NCI-H460 (cell line): ENCODE measurements around the gene L3MBTL3. TPM values are rescaled to one million over a fixed set of nuclear protein-coding genes. Genes with fewer than 3 reads are reported as not detected.

ENCODE experiments used
- DNase-seq: peaks from one replicate; pipeline ENCODE4 v3.0.0-alpha.2; 2016; ENCODE audit warnings: low read depth; ENCODE audit errors: extremely low read depth
- total RNA-seq: library from RNA; depleted of rRNA; stranded (reverse); fragments of >200 nt; shearing (Covaris generic); gene quantifications from 2 replicates; pipeline ENCODE4 v1.2.3, GENCODE V29; 2014

L3MBTL3 gene
- total RNA-seq, 1 experiment from 2014 or later = 4.9 TPM

DNA sequence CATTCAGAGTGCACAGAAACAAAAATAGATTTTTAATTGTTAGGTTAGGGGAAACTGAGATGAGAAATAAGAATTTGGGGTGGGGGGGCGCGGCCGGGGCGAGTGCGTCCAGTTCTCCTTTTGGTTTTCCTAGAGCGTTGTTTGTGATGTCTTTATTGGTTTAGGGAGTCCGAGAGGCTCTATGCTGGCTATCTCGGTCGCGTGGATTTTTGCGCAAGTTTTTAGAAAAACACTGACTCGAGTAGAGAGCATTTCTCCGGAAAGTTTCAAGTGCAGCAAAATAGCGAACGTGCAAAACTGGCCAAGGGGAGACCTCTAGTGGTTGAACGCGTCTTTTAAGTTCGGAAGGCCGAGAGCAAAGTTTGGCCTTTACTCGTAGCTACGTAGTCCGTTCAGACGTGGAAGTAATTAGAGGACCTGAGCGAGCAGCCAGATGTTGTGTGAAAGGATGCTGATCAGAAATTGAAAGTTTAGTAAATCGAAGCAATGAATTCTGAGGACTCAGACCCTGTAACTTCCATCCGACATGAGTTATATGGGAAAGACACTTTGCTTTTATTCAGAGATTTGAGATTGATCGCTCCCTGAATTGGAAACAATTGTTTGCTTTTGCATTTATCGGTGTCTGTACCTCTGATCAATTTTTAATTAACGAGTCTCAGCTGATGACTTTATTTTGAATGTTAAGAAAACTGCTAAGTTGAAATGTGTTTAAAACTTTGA is 2.7 kb downstream of the L3MBTL3 start:
- peak; percentile 75 for DNase-seq

DNA sequence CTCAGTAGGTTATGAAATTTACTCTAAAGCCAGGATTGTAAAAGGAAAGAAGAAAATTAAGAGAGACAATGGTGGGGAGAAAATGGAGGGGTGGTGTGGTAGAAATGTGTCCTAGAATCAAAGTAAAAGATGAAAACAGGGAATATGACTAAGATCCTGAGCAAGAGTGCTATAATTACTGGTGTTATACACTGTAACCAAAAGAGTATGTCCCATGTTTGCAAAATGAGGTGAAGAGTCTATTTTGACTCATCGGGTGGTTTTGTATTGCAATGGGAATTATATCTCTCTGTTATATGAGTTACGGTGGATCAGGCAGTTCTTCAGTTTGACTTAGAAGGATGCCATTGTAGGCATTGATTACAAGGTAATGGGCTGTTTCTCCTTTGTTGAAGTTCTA is 8.5 kb downstream of the L3MBTL3 start:
- no peak for DNase-seq

DNA sequence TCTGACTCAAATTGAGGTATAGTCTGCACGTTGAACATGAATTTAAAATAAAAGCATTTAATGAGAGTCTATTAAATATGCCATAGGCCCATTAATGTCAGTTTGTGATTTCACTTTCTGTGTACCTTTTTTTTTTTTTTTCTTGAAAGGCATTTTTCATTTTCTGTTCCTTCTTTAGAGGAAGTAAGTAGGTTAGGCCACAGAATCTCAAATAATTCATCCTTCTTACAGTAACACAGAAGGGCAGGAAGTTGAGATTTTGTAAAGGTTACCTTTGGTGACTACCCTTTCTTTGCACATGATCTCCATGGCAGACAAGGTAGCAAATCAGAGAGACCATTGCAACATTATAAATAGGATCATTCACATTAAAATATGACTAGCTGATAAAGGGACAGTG is 9.6 kb downstream of the L3MBTL3 start:
- DNase-seq = no peak

DNA sequence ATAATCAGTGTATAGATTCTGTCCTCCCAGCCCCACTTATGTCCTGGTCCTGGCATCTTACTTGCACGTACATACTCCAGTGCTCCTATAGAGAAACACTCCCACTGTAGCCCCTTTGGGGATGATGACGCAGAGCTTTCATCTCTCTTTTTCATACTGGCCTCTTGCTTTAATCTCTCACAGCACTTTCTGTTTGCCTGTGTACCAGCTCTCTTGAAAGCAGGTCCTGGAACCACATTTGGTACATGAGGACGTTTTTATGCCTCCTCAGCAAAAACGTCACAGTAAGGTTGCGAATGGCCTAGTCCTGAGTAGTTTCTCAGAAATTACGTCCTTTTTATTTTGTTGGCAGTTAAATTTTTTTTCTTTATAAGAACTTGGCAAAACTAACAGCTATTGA is 10.8 kb downstream of the L3MBTL3 start:
- no peak for DNase-seq

DNA sequence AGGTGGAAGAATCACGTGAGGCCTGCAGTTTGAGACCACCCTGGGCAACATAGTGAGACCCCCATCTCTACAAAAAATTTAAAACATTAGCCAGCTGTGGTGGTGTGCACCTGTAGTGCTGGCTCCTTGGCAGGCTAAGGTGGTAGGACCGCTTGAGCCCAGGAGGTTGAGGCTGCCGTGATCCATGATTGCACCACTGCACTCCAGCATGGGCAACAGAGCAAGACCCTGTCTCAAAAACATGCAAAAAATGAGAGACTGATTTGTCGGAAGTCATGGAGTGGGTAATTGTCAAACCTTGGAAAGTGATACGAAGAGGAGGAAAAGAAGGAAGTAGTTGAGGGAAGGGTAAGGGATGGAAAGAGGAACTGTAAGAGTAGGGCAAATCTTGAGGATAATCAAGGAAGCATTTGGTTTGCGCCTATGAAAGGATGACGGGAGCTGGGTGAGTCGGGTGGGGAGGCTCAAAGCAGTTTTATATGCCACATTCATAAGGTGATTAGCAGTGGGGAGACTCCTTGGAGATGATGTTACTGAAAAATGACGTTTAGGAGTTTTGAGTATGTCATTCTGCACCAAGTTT is 14.5 kb downstream of the L3MBTL3 start:
- no peak for DNase-seq

DNA sequence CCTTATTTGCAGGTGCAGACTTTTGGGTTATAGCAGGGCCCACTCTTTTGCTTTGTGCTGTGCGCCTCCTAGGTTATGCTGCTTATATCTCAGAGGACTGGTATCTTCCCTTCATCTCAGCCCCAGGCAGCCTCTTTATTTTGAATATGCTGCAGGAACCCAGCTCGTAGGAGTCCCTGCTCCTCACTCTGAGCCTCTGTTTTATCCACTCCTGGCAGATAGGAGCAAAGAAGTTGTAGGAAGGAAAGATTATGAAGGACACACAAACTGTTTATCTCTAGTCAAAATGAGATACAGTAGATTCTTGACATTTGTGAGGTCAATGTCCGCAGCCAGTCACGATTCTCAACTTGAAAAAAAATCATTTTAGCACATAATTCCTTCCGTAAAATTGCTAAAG is 15.6 kb downstream of the L3MBTL3 start:
- DNase-seq = no peak

DNA sequence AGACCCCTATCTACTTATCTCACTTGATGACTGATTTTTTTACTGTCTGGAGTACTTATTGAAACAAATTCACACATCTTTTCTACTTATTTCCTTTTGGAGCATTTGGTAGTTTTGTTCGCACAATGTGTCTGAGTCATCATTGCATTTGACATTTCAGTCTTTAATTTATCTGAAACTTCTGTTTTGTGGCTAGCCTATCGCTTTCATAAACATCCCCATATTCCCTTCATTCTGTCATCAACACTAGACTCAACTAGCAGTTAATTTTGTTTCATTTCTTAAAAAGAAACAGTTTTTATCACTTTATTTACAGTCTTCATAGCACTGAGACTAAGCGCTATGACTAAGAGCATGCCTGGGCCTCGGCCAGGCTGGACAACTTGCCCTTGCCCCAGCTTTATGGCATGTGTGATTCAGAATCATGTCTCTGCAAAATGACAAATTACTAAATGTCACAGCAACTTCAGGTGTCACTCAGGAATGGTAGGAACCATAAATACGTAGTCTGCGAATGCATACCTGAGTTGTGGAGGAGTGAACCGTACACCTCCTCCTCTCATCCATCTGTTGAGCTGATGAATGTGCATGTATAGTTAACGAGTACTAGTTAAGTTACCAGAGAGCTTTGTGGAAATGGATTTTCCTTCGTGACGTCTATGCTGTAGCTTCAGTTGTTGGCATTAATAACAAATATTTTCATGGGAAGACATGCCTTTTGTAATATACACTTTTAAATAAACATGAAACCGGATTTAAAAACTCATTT is 16.2 kb downstream of the L3MBTL3 start:
- no peak for DNase-seq

DNA sequence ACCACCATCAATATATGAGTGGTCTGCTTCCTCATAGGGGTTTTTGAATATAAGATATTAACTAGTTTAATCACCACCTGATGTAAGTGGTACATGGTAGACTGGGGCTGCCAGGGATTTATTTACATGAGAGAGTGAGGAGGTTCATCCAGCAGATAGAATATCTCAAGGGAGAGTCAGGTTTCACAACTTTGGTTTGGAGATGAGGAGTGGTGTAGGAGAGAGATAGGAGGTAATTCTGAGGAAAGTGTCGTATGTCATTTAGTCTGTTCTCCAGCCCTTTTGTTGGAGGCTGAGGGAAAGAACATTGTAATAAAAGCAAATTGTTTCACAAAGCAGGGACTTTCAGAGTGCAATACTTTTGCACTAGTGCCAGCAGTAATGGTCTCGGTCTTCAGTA is 16.8 kb downstream of the L3MBTL3 start:
- no peak for DNase-seq

DNA sequence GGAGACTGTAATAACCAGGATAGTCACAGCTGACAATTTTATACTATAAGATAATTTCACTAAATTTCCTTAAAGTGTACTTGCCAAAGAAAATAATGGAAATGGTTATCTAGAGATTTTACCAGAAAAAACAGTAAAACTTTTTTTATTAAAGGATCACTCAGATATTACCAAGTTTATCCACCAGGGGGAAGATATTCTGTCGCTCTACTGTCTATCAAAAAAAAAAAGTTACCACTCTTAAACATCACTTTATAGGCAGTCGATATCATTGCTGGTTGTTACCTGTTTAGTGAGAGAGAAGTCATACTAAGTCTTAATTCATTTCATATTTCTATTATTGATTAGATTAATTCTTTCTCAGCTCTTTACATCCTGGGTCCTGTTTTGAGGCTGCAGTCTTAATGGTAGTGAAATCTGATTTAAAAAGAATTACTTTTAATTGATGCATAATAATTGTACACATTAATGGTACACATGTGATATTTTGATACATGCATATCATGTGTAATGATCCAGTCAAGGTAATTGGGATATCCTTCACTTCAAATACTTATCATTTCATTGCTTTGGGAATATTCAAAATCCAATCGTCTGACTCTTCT is 18.9 kb downstream of the L3MBTL3 start:
- no peak for DNase-seq

DNA sequence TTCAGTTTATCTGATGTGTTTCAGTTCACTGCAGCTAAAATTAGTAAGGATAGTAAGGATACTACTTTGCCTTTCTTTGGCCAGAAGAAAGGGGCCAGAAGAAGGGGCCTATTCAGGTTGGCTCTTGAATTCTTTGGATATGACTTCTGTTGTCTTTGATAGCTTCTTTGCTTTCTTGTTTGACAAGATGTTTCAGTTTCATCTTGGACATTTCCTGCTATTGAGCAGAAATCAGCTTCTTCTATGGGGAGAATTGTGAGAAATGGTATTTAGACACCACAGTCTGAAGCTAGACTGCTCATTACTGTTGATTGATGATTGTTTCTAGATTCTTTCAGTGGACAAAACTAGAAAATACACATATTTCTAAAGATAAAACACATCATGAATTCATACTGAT is 23.2 kb downstream of the L3MBTL3 start:
- no peak for DNase-seq

DNA sequence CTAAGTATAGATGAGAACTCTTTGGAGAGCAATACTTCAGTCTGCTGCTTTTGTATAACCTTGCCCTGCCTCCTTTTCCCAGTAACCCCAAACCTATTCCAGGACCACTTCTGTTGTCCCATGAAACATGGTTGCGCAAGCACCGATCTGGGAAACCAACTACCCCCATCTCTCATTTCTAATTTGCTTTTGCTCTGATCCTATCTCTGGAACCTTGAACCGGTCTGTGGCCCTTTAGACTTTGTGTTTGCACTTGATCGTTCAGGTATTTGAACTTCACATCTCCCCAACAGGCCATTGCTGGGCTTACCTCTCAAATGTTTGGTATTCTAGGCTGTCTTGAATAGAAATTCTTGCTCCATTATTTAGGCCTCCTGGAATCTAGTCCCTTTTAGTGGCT is 25.0 kb downstream of the L3MBTL3 start:
- no peak for DNase-seq

DNA sequence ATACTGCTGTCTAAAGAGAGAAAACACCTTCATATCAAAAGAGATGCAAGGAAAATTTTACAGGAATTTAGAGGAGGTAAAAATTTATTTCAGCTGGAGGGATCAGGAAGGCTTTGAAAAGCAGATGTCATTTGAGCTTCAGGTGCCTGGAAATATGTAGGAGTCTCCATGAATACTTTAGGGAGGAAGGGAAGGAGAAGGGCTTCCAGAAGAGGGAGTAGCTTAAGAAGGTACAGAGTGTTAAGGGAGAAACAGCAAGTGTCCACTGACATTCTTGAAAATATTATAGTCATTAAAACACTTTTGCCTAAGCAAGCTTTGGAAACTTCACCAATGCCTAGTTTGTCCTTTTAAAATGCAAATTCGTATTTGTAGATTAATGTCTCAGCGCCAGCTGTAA is 27.2 kb downstream of the L3MBTL3 start:
- DNase-seq = no peak

DNA sequence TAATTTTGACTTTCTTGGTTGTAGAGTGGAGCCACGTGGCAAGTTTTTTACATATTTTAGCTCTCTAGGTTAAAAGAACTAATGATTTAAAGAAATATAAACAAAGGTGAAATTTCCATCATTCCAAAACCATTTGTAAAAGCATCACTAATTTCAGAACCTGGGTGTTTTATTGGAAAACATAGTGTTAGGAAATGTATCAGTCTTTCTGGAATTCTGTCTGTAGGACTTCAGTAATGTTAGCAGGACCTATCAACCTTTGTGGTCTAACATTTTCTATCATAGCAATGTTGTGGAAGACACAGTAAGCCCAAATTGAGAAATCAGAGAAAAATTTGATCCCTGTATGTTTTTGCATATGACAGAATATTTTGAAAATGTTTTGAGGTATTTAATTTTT is 28.3 kb downstream of the L3MBTL3 start:
- no peak for DNase-seq

DNA sequence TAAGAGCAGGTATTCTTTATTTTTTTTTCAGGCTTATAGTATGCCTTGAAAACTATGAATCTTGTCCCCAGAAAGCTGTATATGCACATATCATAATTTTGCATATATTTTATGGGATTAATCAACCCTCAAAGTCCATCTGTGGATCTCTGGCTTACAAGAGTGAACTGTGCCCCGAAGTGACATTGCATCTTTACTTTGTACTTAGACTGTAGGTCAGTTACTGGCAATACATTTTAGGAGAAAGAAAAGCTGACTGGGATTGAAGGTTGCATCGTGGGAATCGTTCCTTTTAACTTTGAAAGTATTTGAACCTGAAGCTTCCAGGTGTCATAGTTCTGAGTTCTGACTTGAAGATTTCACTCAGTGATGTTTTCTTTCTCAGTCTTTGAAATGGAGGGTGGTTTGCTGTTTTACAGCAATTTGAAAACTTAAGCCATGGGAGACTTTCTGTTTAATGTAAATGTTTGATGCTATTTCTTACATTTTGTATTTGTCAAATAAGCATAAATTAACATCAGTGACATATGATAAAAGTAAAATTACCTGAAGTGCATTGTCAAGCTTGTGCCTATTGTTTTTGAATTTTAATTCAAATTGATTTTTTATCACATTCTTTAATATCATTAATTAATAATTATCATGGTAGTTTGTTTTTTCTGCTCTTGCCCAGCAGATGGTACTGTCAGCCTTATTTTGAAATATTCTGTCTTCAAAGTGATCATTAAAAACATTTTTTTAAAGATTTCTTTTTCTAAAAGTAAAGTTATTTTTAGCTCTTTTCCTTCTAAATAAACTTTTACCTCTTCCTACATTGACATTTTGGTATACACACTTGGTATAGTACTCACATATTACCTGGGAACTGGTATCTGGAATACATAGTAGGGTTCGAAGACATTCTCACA is 29.0 kb downstream of the L3MBTL3 start:
- DNase-seq = no peak

DNA sequence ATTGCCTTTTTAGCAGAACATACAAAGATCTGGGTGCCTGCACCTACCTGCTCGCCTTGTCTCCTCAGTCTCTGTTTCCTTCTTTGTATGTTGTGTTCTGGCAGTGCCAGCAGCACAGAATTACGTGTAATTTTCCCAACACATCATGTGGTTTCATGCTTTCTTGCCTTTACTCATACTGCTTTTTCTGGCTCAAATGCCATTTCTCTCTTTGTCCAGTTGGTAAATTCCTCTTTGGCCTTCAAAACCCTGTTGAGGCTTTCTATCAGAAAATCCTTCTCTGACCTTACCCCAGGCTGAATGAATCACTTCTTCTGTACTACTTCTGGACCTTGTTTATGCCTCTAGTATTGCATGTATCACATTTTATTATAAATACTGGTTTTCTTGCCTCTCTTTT is 31.8 kb downstream of the L3MBTL3 start:
- no peak for DNase-seq

DNA sequence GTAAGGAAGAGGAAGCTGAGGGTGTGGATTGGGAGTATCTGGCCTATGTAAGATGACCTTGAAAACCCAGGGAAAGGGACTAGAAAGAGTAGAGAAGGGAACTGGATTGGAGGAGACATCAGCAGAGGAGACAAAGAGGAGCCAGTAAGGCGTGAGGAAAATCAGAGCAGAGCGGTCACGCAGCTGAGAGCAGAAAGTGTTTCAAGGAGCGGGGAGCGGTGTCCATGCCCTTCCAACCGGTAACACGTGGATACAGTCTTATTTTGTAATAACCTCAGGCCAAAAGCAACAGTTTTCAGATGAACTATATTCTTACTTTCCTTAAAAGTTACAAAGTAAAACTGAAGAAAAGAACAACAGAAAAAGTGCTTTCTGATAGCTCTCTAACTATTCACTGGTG is 36.3 kb downstream of the L3MBTL3 start:
- no peak for DNase-seq

DNA sequence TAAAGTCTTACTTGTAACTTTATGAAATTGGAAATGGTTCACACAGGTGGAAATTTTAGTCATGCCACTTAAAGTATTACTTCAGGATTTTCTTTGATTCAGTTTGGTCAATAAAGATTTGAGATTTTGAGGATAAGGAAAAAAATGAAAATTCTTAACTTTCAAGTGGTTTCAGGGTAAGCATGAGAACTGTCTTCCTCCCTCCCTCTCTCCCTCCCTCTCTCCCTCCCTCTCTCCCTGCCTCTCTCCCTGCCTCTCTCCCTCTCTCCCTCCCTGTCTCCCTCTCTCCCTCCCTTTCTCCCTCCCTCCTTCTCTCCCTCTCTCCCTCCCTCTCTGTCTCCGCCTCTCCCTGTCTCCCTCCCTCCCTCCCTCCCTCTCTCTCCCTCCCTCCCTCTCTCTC is 36.9 kb downstream of the L3MBTL3 start:
- DNase-seq = no peak

DNA sequence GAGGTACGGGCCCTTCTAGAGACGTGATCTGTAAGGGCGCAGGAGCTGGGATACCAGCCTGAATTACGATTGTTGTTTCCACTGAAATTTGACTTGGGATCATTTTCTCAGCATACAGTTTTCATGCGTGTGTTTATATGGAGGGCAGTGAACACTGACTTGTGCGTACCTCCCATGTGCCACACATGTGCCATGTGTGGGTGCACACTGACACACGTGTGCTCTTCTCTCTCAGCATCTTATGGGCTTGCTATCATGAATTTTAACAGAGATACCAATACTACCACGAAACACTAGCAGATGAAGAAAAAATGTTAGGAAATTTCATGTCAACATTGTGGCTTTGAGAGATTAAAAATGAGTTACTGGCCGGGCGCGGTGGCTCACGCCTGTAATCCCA is 39.1 kb downstream of the L3MBTL3 start:
- DNase-seq = no peak

DNA sequence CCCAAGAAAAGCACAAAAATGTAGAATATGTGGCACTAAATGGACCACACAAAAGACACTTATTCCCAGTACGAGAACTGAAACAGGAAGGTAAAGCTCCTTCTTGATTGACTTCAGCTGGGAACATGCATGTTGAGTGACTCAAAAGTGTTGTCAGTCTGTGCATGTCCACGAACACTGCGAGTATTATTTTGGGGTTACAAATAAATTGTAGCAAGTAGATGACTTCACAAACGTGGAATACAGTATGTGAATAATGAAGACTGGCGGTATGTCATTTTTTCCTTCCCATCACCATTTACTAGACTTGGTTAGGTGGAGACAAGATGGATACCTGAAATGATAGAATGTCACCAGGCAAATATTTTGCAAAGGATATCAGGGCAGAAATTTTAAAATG is 45.4 kb downstream of the L3MBTL3 start:
- DNase-seq = no peak

DNA sequence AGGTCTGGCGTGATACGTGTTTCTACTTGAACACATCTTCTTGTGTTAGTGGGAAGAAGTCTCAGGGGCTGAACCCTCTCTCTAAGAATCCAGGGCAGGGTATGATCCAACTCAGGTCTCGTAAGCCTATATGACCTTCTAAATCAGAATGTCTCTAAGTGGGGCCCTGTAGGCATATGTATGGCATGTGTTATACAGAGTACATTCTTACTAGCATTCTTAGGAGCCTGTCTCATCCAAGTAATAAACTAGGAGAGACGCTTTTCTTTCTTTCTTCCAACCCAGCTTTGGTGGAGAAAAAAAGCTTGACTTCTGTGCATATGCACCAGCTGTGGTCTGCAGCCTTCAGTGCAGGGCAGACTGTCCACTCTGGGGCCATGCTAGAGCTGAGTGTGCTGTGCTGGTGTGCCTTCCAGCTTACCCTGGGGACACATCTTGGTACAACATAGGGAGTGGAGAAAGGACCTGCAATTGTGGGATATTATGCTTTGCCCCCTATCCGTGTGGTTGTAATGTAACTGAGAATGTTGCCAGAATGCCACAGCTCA is 47.3 kb downstream of the L3MBTL3 start:
- DNase-seq = no peak
